Adrenal gland (tissue), 12 donors: ENCODE measurements around the gene ITGA7. TPM values are rescaled to one million over a fixed set of nuclear protein-coding genes. Genes with fewer than 3 reads are reported as not detected.

Experiments used
- DNase-seq, 7 donors: peaks; one replicate each; pipeline ENCODE4 v3.0.0-alpha.2; 2019 to 2020
- H3K27ac ChIP-seq, 5 donors: fragments of 200-600 bp; sonication (generic) in 4 of 5; 1 replicate in 3 of 5; 2 replicates in 2 of 5; pipeline versions ENCODE4 v1.5.1 to v1.8.0; 2016 to 2020; ENCODE audit warnings: mild to moderate bottlenecking in 1 of 5
- H3K27me3 ChIP-seq: fragments of 200-600 bp; 2 replicates; pipeline ENCODE4 v1.8.0; 2021
- H3K36me3 ChIP-seq, 2 donors: fragments of 200-600 bp; replicated peaks in 1 of 2; 1 replicate in 1 of 2; 2 replicates in 1 of 2; pipeline versions ENCODE4 v1.5.1 to v1.8.0; 2018 to 2022
- H3K4me1 ChIP-seq, 2 donors: fragments of 200-600 bp; replicated peaks in 1 of 2; 1 replicate in 1 of 2; 2 replicates in 1 of 2; pipeline versions ENCODE4 v1.5.1 to v1.8.0; 2018 to 2021
- H3K4me3 ChIP-seq, 4 donors: fragments of 200-600 bp; sonication (generic) in 3 of 4; one replicate each; pipeline ENCODE4 v1.5.1; 2016 to 2018
- H3K9me3 ChIP-seq, 3 donors: fragments of 200-600 bp; sonication (generic) in 1 of 3; replicated peaks in 1 of 3; 1 replicate in 2 of 3; 2 replicates in 1 of 3; pipeline versions ENCODE4 v1.5.1 to v1.8.0; 2016 to 2021
- CTCF ChIP-seq, 6 experiments: fragments of 450-650 bp in 4 of 6; fragments of 200-600 bp in 2 of 6; sonication (generic) in 1 of 6; IDR thresholded peaks; 1 replicate in 5 of 6; 2 replicates in 1 of 6; pipeline versions ENCODE4 v1.5.1 to v1.8.0; 2016 to 2021; ENCODE audit warnings: antibody characterized with exemption in 6 of 6, mild to moderate bottlenecking in 2 of 6, moderate library complexity in 1 of 6
- POLR2A ChIP-seq, 2 donors: fragments of 450-650 bp; IDR thresholded peaks; one replicate each; pipeline ENCODE4 v1.6.1; 2017; ENCODE audit warnings: antibody characterized with exemption in 2 of 2, mild to moderate bottlenecking in 2 of 2, moderate library complexity in 1 of 2
- WGBS, 4 donors: extraction: QIAGEN DNeasy Blood & Tissue Kit in 2 of 4; methylation state at CpG; one replicate each; pipeline versions ENCODE4 v1.1.5 to v1.1.7; 2013 to 2017; 5-methylcytosine and 5-hydroxymethylcytosine counted together
- intact Hi-C, 2 donors: fragments of 100-400 bp; cut with DNase I; formaldehyde crosslinking; loops; one replicate each; pipeline versions ENCODE4 v1.14.1 to v1.15.0; 2022 to 2023
- polyA plus RNA-seq, 3 donors: library from polyadenylated mRNA; stranded (reverse); fragments of 200-250 nt in 2 of 3; fragments of 350-450 nt in 1 of 3; fragmentation: Illumina TruSeq in 1 of 3; extraction: RNeasy Lipid Tissue Mini Kit (QIAGEN cat#74804) in 1 of 3; gene quantifications; one replicate each; pipeline ENCODE4 v1.2.3, GENCODE V29; 2013 to 2014
- total RNA-seq, 9 donors: library from RNA; depleted of rRNA in 4 of 9; stranded (reverse); fragments of >200 nt in 4 of 9; fragments of 120-200 nt in 1 of 9; fragmentation: NEBNext Ultra II Directional in 1 of 9; extraction: Animal tissue kit (Norgen Biotek cat#: 25700) in 1 of 9; gene quantifications; one replicate each; pipeline versions ENCODE4 v1.1.0 to v1.2.4, GENCODE V29; 2013 to 2023
- donor health status: healthy with polysubstance abuse.
- donor health status: Bipolar disorder and iron deficiency.
- donor health status: DM: yes; HTN: yes; CAD: no.
- donor health status: DM: no; HTN: no; CAD: no.
- donor health status: DM: no; HTN: no; CAD: no.
- donor health status: DM: yes; HTN: yes; CAD: no.

Gene ITGA7
- total and polyA plus RNA-seq, 12 donors = 5.7 to 77.1 (median 15.7) TPM

DNA sequence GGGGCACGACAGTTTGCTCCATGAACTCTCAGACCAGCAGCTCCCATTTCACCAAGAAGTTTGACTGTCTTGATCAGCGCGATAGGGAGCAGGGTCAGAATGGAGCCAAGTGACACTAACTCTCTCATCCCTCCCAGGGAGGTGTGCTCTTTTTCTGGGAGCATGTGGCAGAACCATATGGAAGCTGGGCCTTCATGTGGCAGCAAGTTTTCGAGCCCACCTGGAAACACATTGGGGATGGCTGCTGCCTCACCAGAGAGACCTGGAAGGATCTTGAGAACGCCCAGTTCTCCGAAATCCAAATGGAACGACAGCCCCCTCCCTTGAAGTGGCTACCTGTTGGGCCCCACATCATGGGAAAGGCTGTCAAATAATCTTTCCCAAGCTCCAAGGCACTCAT, 24.0 kb downstream of the ITGA7 start:
- H3K36me3 ChIP-seq = no peaks in the 10 kb centered on the region
- DNase-seq = peak in 1 of 7 donors; percentile 1
- TF ChIP-seq CTCF (IDR thresholded peaks at IDR 0.05) (no peak), POLR2A (IDR thresholded peaks at IDR 0.05) (no peak)
- no peaks in the 10 kb centered on the region for H3K9me3 ChIP-seq
- H3K4me1 ChIP-seq = peaks cover 9 to 12% of the 10 kb centered on the region in 2 donors
- no peak overlapping the region for H3K4me3 ChIP-seq
- intact Hi-C loops = no loop called here
- WGBS, 4 donors = 82 to 94% (median 87%) methylated on average over 3 to 7 of the region's 7 CpGs
- no peak overlapping the region for H3K27ac ChIP-seq
- no peaks in the 10 kb centered on the region for H3K27me3 ChIP-seq

DNA sequence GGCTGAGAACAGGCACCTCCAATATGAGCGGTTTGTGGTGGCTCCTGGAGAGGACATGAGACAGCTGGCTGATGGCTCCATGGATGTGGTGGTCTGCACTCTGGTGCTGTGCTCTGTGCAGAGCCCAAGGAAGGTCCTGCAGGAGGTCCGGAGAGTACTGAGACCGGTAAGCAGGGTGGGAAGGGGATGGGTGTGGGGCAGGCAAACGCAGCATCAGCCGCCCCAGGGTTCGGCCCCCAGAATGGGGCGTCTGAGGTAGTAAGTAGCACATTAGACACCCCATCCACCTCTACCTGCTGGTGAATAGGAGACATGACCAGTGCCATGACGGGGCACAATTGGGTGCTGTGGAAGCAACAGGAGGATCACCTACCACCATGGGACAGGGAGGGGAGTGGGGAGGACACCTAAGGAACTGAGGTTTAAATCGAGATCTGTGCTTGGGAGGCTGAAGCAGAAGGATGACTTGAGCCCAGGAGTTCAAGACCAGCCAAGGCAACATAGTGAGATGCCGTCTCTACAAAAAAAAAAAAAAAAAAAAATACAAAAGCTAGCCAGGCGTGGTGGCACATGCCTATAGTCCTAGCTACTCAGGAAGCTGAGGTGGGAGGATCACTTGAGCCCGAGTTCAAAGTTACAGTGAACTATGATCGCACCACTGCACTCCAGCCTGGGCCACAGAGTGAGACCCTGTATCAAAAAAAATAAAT, 25.5 kb downstream of the ITGA7 start:
- H3K27me3 ChIP-seq = no peaks in the 10 kb centered on the region
- WGBS, 4 donors = 67 to 84% (median 78%) methylated on average over 13 of the region's 13 CpGs
- no peak overlapping the region for H3K27ac ChIP-seq
- H3K4me3 ChIP-seq = peak overlapping the region in 1 of 4 donors; percentile 25
- intact Hi-C loops = no loop called here
- peaks cover 9 to 12% of the 10 kb centered on the region in 2 donors for H3K4me1 ChIP-seq
- no peaks in the 10 kb centered on the region for H3K36me3 ChIP-seq
- no peaks in the 10 kb centered on the region for H3K9me3 ChIP-seq
- DNase-seq = peak in 1 of 7 donors; percentile 9
- no peak for TF ChIP-seq POLR2A (IDR thresholded peaks at IDR 0.05)
- TF ChIP-seq CTCF (IDR thresholded peaks at IDR 0.05) = no peak

DNA sequence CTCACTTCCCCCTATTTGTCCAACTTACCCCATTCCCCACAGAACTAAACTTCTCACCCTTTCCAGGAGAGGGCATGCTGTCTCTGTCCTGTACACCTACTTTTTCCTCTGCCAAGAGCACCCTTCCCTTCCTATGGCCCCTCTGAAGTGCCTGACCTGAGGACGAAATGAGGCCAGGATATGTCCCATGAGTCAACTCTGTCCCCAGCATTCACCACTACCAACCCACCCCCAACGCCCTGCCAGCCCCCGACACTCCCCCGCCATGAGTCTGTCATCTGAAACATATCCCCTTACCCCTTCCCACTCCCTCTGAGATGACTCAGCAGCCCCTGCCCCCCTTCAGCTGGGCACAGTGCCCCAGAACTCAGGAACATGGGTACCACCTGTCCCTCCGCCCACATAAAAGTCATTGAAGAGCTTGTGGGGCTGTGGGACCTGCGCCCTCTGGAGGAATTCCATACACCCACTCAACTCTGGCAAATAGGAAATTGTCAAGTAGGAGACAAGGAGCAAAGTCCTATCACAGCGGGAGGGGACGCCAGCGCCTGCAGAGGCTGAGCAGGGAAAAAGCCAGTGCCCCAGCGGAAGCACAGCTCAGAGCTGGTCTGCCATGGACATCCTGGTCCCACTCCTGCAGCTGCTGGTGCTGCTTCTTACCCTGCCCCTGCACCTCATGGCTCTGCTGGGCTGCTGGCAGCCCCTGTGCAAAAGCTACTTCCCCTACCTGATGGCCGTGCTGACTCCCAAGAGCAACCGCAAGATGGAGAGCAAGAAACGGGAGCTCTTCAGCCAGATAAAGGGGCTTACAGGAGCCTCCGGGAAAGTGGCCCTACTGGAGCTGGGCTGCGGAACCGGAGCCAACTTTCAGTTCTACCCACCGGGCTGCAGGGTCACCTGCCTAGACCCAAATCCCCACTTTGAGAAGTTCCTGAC, 26.3 kb downstream of the ITGA7 start:
- WGBS, 4 donors = 8 to 31% (median 22%) methylated on average over 9 to 17 of the region's 17 CpGs
- Histone ChIP-seq H3K4me3 (peak overlapping the region in 1 of 4 donors; percentile 25), H3K27ac (peak overlapping the region in 1 of 5 donors; percentile 13), H3K9me3 (no peaks in the 10 kb centered on the region), H3K36me3 (no peaks in the 10 kb centered on the region), H3K27me3 (no peaks in the 10 kb centered on the region), H3K4me1 (peaks cover 9 to 12% of the 10 kb centered on the region in 2 donors)
- DNase-seq = peak; percentile 45 to 68 (median 61)
- intact Hi-C loops = no loop called here
- TF ChIP-seq POLR2A (IDR thresholded peaks at IDR 0.05) = no peak
- peak in 5 of 6 experiments; percentile 21 to 45 (median 33) for TF ChIP-seq CTCF (IDR thresholded peaks at IDR 0.05)

DNA sequence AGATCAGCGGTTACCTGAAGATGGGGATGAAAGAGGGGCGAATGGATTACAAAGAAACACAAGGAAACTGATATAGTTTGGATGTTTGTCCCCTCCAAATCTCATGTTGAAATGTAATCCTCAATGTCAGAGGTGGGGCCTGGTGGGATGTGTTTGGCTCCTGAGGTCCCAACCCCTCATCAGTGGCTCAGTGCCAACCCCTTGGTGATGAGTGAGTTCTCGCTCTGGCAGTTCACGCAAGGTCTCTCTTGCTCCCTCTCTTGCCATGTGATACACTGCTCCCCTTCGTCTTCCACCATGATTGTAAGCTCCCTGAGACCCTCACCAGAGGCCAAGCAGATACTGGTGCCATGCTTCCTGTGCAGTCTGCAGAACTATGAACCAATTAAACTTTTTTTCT, 28.0 kb downstream of the ITGA7 start:
- Histone ChIP-seq H3K27me3 (no peaks in the 10 kb centered on the region), H3K36me3 (no peaks in the 10 kb centered on the region), H3K9me3 (no peaks in the 10 kb centered on the region), H3K4me1 (peaks cover 9 to 12% of the 10 kb centered on the region in 2 donors), H3K27ac (no peak overlapping the region), H3K4me3 (no peak overlapping the region)
- WGBS, 4 donors = 83 to 89% (median 88%) methylated on average over 5 of the region's 5 CpGs
- intact Hi-C loops = no loop called here
- TF ChIP-seq CTCF (IDR thresholded peaks at IDR 0.05) (no peak), POLR2A (IDR thresholded peaks at IDR 0.05) (no peak)
- DNase-seq = peak in 1 of 7 donors; percentile 13
